ENCODE measurements around the gene PIAS3.
"Not testable (repeated sequence)": the region's sequence is repeated elsewhere in the genome, so short reads cannot be mapped to it uniquely, and the experiment has no call there.

Gene PIAS3

GRCh38 chr1:145826030-145826429, 32.9 kb downstream of the PIAS3 start:
- H3K4me3 ChIP-seq (ENCODE audit: low read depth, low read length) = no peak overlapping the region
- TF ChIP-seq, protein P1, sequence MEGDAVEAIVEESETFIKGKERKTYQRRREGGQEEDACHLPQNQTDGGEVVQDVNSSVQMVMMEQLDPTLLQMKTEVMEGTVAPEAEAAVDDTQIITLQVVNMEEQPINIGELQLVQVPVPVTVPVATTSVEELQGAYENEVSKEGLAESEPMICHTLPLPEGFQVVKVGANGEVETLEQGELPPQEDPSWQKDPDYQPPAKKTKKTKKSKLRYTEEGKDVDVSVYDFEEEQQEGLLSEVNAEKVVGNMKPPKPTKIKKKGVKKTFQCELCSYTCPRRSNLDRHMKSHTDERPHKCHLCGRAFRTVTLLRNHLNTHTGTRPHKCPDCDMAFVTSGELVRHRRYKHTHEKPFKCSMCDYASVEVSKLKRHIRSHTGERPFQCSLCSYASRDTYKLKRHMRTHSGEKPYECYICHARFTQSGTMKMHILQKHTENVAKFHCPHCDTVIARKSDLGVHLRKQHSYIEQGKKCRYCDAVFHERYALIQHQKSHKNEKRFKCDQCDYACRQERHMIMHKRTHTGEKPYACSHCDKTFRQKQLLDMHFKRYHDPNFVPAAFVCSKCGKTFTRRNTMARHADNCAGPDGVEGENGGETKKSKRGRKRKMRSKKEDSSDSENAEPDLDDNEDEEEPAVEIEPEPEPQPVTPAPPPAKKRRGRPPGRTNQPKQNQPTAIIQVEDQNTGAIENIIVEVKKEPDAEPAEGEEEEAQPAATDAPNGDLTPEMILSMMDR (conservative IDR thresholded peaks at IDR 0.05; ENCODE audit: low read depth, low read length) = no peak
- no peak for DNase-seq (ENCODE audit: low read depth)

- TF ChIP-seq, protein P1 (conservative IDR thresholded peaks at IDR 0.05; ENCODE audit: low read depth, low read length) = no peak
- no peak for DNase-seq (ENCODE audit: low read depth)
- peak overlapping the region; percentile 76 for H3K4me3 ChIP-seq (ENCODE audit: low read depth, low read length)
Measured at GRCh38 chr1:145824499-145824842, 34.4 kb downstream of the PIAS3 start.

GRCh38 chr1:145823565-145824498, 35.0 kb downstream of the PIAS3 start, which contains the start of the genes POLR3C and RNF115:
TSS of gene POLR3C (plus strand) at chr1:145824200. CDS start at chr1:145825777, 1,577 bp downstream.
TSS of gene RNF115 (minus strand) at chr1:145824095. CDS start at chr1:145823873, 222 bp downstream.
- peak; percentile 92 for DNase-seq (ENCODE audit: low read depth)
- peak within 1 kb of the TSS; percentile 76 for H3K4me3 ChIP-seq (ENCODE audit: low read depth, low read length)
- TF ChIP-seq, protein P1 (conservative IDR thresholded peaks at IDR 0.05; ENCODE audit: low read depth, low read length) = no peak

DNA sequence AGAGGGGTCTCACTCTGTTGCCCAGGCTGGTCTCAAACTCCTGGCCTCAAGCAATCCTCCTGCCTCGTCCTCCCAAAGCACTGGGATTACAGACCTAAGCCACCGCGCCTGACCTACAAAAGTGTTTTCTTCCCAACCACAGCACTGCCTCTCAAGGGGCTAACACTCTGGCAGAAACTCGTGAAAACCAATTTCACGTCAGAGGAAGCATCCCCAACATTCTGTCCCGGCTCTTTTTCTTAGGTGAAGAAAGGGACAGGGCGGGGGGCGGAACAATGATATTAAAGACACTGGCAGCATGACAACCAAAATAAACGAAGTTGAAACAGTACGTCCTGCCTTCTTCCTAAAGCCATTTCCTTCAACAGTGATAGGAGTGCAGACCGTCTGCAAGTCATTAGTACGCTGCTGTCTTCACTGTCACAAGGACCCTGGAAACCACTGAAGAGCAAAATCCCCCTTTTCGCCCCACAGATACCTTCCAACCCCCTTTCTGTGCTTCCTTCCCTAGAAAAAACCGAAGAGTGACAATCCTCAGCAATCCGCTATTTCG, 36.0 kb downstream of the PIAS3 start:
- DNase-seq (ENCODE audit: low read depth) = not testable (repeated sequence)
- H3K4me3 ChIP-seq (ENCODE audit: low read depth, low read length) = peak overlapping the region; percentile 37

GRCh38 chr1:145818095-145818494, 40.8 kb downstream of the PIAS3 start:
- peak; percentile 37 for DNase-seq (ENCODE audit: low read depth)
- H3K4me3 ChIP-seq (ENCODE audit: low read depth, low read length) = not testable (repeated sequence)

DNA sequence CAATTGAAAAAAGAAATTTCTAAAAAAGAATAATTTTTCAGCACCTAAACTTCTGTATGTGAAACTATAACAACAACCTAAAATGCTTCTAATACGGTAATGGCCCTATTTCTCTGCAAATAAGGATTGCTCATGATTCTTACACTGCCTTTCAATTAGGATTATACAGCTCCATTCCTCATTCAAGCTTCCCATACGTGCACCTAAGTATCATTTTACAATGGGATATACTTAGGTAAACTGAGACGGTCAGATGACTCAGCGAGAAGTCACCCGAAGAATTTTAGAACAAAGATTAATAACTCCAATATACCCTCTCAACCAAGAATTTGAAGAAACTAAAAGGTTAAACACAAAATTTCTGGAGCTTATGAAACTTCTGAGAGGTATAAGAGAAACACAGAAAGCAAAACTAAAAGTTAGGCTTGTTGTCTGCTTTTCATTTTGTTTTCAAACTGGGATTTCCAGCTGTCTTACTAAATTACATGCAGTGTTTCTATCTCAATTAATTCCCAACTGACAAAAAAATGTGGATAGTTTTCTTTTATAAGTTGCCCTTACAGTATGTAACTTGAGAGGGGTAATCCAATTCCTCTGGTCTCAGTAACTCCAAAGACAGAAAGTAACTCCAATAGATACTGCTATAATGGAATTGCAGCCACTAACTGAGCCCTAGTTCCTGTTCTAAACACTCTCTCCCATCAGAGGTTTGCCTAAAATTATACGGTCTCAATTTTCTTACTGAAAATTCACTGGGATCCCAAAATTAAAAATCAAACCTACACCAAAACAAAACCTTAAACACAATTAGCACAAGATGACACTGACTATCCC, 45.7 kb downstream of the PIAS3 start:
- DNase-seq (ENCODE audit: low read depth); H3K4me3 ChIP-seq (ENCODE audit: low read depth, low read length): not testable (repeated sequence)

DNA sequence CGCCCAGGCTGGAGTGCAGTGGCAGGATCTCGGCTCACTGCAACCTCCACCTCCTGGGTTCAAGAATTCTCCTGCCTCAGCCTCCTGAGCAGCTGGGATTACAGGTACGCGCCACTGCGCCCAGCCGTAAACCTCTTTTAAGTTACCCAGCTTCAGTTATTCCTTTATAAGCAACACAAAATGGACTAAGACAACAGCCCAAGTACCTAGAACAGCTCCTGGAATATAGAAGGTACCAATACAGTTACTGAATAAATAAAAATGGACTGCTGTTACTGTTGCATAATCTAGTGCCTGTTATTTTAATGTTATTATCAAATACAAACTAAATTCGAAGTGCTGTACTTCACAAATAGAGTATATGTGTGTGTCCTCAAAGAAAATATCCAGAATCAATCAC, 52.0 kb downstream of the PIAS3 start:
- TF ChIP-seq, protein P1 (conservative IDR thresholded peaks at IDR 0.05; ENCODE audit: low read depth, low read length) = no peak
- DNase-seq (ENCODE audit: low read depth) = no peak
- no peak overlapping the region for H3K4me3 ChIP-seq (ENCODE audit: low read depth, low read length)

GRCh38 chr1:145806408-145806807, 52.5 kb downstream of the PIAS3 start:
- DNase-seq (ENCODE audit: low read depth) = no peak
- H3K4me3 ChIP-seq (ENCODE audit: low read depth, low read length) = no peak overlapping the region
- TF ChIP-seq, protein P1 (conservative IDR thresholded peaks at IDR 0.05; ENCODE audit: low read depth, low read length) = no peak

Data from choroid plexus epithelial cell (primary cell).